ENCODE data around the gene OR10H4.
"Not testable (repeated sequence)": the region's sequence is repeated elsewhere in the genome, so short reads cannot be mapped to it uniquely, and the experiment has no call there.

DNA sequence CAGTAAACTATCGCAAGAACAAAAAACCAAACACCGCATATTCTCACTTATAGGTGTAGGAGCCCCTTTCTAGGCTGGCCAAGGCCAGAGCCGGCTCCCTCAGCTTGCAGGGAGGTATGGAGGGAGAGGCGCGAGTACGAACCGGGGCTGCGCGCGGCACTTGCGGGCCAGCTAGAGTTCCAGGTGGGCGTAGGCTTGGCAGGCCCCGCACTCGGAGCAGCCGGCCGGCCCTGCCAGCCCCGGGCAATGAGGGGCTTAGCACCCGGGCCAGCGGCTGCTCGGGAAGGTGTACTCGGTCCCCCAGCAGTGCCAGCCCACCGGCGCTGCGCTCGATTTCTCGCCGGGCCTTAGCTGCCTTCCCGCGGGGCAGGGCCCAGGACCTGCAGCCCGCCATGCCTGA is 49.2 kb upstream of the OR10H4 start:
- TF ChIP-seq, protein P1, sequence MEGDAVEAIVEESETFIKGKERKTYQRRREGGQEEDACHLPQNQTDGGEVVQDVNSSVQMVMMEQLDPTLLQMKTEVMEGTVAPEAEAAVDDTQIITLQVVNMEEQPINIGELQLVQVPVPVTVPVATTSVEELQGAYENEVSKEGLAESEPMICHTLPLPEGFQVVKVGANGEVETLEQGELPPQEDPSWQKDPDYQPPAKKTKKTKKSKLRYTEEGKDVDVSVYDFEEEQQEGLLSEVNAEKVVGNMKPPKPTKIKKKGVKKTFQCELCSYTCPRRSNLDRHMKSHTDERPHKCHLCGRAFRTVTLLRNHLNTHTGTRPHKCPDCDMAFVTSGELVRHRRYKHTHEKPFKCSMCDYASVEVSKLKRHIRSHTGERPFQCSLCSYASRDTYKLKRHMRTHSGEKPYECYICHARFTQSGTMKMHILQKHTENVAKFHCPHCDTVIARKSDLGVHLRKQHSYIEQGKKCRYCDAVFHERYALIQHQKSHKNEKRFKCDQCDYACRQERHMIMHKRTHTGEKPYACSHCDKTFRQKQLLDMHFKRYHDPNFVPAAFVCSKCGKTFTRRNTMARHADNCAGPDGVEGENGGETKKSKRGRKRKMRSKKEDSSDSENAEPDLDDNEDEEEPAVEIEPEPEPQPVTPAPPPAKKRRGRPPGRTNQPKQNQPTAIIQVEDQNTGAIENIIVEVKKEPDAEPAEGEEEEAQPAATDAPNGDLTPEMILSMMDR (IDR thresholded peaks at IDR 0.05) = not testable (repeated sequence)
- TF ChIP-seq POLR2A (IDR thresholded peaks at IDR 0.05) = not testable (repeated sequence)
